Kidney epithelial cell (primary cell): ENCODE data around the gene YBEY. TPM values are rescaled to one million over a fixed set of nuclear protein-coding genes. Genes with fewer than 3 reads are reported as not detected.

Experiments used
- DNase-seq: peaks from one replicate; pipeline ENCODE4 v3.0.0-alpha.2; 2010; ENCODE audit warnings: low read depth
- H3K27me3 ChIP-seq: 2 replicates; pipeline ENCODE4 v1.6.0; 2011; ENCODE audit warnings: low read length; ENCODE audit not compliant: control insufficient read depth, insufficient read depth
- H3K36me3 ChIP-seq: 2 replicates; pipeline ENCODE4 v1.5.1; 2011; ENCODE audit warnings: low read length; ENCODE audit not compliant: control insufficient read depth, insufficient read depth
- H3K4me3 ChIP-seq: 2 replicates; pipeline ENCODE4 v1.5.1; 2011; ENCODE audit warnings: low read depth, mild to moderate bottlenecking, control low read depth, low read length
- CTCF ChIP-seq: IDR thresholded peaks from 2 replicates; pipeline ENCODE4 v1.5.1; 2011; ENCODE audit warnings: mild to moderate bottlenecking, moderate library complexity, low read length, control low read depth, inconsistent platforms; ENCODE audit not compliant: insufficient read depth, poor library complexity, severe bottlenecking
- total RNA-seq: library from RNA; depleted of rRNA; stranded (reverse); fragments of >200 nt; gene quantifications from 2 replicates; pipeline ENCODE4 v1.2.3, GENCODE V29; 2015

Gene YBEY
- total RNA-seq, 1 donor from 2014 or later = 23.7 TPM

DNA sequence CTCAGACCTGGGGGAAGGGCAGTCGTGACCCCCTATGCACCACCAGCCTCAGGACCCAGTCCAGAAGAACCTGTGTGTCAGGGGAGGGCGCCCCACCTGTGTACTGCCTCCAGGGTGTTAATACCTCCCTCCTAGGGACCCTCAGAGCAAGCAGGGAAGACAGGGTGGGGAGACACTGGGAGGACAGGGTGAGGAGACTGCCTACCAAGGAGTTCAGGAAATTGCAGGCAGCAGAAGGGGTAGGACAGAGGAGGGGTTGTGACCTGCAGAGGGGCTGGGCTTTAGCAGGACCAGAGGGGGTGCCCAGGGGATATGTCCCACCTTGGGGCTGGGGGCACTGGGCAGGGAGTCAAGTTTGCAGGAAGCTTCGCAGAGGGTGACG is 32.3 kb downstream of the YBEY start:
- H3K4me3 ChIP-seq = no peak overlapping the region
- no peaks in the 10 kb centered on the region for H3K36me3 ChIP-seq
- no peak for DNase-seq
- no peak for TF ChIP-seq CTCF
- H3K27me3 ChIP-seq = no peaks in the 10 kb centered on the region

GRCh38 chr21:46319186-46319585 is 33.0 kb downstream of the YBEY start:
- no peak for DNase-seq
- TF ChIP-seq CTCF = no peak
- Histone ChIP-seq H3K27me3 (no peaks in the 10 kb centered on the region), H3K36me3 (no peaks in the 10 kb centered on the region), H3K4me3 (no peak overlapping the region)

DNA sequence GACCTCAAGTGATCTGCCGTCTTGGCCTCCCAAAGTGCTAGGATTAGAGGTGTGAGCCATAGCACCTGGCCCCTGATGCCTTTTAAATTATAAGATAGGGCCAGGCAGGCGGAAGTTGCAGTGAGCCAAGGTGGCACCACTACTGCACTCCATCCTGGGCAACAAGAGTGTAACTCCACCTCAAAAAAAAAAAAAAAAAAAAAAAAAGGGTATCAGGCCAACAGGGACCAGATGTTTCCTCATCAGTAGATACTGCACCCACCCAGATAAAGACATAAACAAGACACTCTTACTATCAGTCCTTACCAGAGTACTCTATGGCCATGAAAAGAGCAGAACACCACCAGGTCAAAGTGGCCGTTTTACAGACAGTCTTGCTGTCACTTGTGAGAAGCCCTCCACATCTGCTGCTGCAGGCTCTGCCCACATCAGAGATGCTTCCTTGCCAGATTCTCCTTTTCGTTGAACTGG is 34.2 kb downstream of the YBEY start:
- Histone ChIP-seq H3K27me3 (no peaks in the 10 kb centered on the region), H3K36me3 (no peaks in the 10 kb centered on the region), H3K4me3 (no peak overlapping the region)
- TF ChIP-seq CTCF = no peak
- DNase-seq = no peak

- H3K36me3 ChIP-seq = no peaks in the 10 kb centered on the region
- no peak for DNase-seq
- TF ChIP-seq CTCF = no peak
- no peaks in the 10 kb centered on the region for H3K27me3 ChIP-seq
- peak overlapping the region; percentile 85 for H3K4me3 ChIP-seq
Observed at GRCh38 chr21:46322351-46323226, 36.4 kb downstream of the YBEY start.

DNA sequence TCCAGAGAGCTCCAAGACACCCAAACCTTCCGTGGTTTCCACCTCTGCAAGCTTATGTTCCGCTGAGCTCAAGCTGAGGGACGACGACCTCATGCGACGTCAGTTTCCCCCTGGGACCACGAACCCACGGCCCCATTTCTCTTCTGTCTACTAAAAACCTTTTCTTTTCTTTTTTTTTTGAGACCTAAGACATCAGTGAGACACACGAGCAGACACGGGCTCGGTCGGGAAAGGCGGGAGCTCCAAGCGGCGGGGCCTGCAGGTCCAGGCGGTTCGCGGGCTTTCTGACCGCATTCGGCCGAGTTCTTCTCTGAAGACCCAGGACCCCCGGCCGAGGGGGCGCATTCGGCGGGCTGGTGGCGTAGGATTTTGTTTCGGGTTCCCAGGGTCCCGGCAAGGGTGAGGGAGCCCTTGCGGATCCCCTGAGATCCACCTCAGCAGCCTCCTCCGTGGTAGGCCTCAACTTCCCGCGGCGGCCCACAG is 37.1 kb downstream of the YBEY start:
- DNase-seq = no peak
- Histone ChIP-seq H3K36me3 (no peaks in the 10 kb centered on the region), H3K27me3 (no peaks in the 10 kb centered on the region), H3K4me3 (peak overlapping the region; percentile 85)
- TF ChIP-seq CTCF = no peak
